22Rv1 (cell line): Measurements from ENCODE around the gene HOXA3.

Experiments used
- ZFX ChIP-seq: fragments of 450-650 bp; IDR thresholded peaks from 2 replicates; pipeline ENCODE4 v1.6.1; 2017; ENCODE audit warnings: antibody characterized with exemption, borderline replicate concordance
- TF ChIP-seq, protein P1 (sequence below): fragments of 450-650 bp; IDR thresholded peaks from 2 replicates; pipeline ENCODE4 v1.5.1; 2017; ENCODE audit warnings: mild to moderate bottlenecking

DNA sequence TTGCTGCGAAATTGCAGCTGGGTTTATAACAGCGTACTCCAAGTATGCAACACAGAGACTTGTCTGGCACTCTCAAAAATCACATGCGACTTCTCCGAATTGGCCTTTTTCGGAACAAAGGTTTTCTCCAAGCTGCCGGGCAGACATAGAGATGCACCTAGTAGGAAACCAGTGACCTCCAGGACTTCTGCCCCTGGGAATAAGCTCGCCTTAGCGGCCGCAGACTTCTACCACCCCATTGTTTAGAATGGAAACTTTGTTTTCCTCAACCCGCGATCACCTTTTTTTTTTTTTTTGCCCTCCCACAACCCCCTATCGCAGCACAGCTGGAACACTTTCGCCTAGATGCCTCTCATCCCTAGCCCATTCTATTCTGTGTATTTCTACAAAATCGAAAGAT lies 26.6 kb upstream of the HOXA3 start:
- TF ChIP-seq, protein P1, sequence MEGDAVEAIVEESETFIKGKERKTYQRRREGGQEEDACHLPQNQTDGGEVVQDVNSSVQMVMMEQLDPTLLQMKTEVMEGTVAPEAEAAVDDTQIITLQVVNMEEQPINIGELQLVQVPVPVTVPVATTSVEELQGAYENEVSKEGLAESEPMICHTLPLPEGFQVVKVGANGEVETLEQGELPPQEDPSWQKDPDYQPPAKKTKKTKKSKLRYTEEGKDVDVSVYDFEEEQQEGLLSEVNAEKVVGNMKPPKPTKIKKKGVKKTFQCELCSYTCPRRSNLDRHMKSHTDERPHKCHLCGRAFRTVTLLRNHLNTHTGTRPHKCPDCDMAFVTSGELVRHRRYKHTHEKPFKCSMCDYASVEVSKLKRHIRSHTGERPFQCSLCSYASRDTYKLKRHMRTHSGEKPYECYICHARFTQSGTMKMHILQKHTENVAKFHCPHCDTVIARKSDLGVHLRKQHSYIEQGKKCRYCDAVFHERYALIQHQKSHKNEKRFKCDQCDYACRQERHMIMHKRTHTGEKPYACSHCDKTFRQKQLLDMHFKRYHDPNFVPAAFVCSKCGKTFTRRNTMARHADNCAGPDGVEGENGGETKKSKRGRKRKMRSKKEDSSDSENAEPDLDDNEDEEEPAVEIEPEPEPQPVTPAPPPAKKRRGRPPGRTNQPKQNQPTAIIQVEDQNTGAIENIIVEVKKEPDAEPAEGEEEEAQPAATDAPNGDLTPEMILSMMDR: no peak
- no peak for TF ChIP-seq ZFX
